ENCODE measurements around the gene DCP1B.

DCP1B gene

DNA sequence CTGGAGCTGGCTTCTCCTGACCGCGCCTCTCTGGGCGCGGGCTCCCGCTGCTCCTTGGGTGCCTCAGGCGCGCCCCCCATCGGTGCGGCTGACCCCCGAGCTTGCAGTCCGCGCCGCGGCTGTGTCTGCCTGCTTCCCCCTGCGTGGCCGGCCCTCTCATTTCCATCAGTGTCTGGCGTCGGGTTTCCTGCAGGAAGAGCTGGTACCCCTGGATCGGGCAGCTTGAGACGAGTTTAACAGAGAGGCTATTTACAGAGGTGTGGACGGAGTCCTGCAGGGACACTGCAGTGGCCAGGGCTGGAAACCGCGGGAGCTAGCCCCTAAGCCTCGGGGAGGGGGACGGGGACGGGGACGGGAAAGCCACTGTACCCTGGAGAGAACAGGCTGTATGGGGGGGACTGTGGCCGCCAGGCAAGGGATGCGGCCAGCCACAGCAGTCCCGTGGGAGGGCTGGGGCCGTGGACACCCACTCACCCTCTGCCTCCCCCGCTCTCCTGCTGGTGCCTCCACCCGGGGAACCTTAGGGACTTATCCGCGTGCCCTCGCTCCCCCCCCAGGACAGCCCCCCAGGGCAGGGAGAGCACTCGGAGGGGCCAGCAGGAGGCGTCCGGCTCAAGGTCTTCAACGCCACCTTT is 82.1 kb downstream of the DCP1B start:
- TF ChIP-seq, protein P1, sequence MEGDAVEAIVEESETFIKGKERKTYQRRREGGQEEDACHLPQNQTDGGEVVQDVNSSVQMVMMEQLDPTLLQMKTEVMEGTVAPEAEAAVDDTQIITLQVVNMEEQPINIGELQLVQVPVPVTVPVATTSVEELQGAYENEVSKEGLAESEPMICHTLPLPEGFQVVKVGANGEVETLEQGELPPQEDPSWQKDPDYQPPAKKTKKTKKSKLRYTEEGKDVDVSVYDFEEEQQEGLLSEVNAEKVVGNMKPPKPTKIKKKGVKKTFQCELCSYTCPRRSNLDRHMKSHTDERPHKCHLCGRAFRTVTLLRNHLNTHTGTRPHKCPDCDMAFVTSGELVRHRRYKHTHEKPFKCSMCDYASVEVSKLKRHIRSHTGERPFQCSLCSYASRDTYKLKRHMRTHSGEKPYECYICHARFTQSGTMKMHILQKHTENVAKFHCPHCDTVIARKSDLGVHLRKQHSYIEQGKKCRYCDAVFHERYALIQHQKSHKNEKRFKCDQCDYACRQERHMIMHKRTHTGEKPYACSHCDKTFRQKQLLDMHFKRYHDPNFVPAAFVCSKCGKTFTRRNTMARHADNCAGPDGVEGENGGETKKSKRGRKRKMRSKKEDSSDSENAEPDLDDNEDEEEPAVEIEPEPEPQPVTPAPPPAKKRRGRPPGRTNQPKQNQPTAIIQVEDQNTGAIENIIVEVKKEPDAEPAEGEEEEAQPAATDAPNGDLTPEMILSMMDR (IDR thresholded peaks at IDR 0.05; ENCODE audit: low read depth, low read length): no peak
- no peaks in the 10 kb centered on the region for H3K9me3 ChIP-seq (ENCODE audit: severe bottlenecking)
- H3K27me3 ChIP-seq (ENCODE audit: insufficient read depth, low read depth, severe bottlenecking): no peaks in the 10 kb centered on the region
- DNase-seq: no peak
- H3K27ac ChIP-seq: no peak overlapping the region
- no peaks in the 10 kb centered on the region for H3K36me3 ChIP-seq
- no peak overlapping the region for H3K4me3 ChIP-seq (ENCODE audit: low read depth, low read length)

DNA sequence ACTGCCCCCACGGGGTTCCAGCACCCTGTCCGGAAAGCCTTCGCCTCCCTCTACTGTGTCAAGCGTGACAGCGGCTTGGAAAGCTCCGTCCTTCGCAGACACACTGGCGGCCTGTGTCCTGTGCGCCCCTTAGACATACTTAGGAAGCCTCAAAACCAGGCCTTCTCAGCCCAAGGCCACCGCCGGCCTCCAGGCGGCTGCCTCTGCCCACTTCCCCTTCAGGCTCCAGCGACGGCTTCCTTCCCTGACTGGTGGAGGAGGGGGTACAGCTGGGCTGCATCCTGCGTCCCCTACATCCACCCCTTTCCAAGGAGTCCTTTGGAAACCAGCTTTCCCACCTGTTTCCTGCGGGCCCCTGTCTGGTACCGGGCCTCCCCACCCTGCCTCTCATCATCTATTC is 83.3 kb downstream of the DCP1B start:
- Histone ChIP-seq H3K27me3 (ENCODE audit: insufficient read depth, low read depth, severe bottlenecking) (no peaks in the 10 kb centered on the region), H3K4me3 (ENCODE audit: low read depth, low read length) (no peak overlapping the region), H3K36me3 (no peaks in the 10 kb centered on the region), H3K9me3 (ENCODE audit: severe bottlenecking) (no peaks in the 10 kb centered on the region), H3K27ac (no peak overlapping the region)
- TF ChIP-seq, protein P1 (IDR thresholded peaks at IDR 0.05; ENCODE audit: low read depth, low read length): no peak
- no peak for DNase-seq

DNA sequence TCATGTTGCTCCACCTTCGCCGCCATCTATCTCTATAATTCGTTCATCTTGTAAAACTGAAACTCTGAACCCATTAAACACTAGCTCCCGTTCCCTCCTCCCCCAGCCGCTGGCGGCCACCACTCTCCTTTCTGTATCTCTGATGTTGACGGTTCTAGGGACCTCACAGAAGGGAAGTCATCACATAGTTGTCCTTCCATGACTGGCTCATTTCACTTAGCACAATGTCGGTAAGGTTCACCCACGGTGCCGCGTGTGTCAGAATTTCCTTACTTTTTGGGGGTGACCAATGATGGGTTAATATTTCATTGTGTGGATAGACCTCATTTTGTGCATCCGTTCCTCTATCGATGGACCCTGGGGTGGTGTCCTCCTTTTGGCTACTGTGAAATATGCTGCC is 83.8 kb downstream of the DCP1B start:
- Histone ChIP-seq H3K4me3 (ENCODE audit: low read depth, low read length) (no peak overlapping the region), H3K36me3 (no peaks in the 10 kb centered on the region), H3K27me3 (ENCODE audit: insufficient read depth, low read depth, severe bottlenecking) (no peaks in the 10 kb centered on the region), H3K9me3 (ENCODE audit: severe bottlenecking) (no peaks in the 10 kb centered on the region), H3K27ac (no peak overlapping the region)
- no peak for DNase-seq
- TF ChIP-seq, protein P1 (IDR thresholded peaks at IDR 0.05; ENCODE audit: low read depth, low read length): no peak

DNA sequence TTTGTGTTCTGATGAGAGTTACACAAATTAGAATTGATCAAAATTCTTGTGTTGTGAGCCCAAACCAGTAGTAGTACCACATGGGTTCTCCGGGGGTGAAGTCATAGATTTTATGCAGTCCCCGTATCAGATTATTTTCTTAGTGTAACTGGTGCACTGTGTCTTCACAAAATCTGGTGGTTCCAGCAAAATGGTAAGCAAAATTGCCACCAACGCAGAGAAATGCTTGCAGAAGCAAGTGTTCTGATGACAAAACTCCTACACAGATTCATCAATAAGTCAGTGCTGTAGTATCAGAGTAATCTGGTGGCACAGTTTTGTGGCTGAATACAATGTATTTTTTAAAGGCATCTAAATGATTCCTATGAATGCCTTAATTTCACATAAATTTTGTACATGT is 84.5 kb downstream of the DCP1B start:
- H3K9me3 ChIP-seq (ENCODE audit: severe bottlenecking): no peaks in the 10 kb centered on the region

DNA sequence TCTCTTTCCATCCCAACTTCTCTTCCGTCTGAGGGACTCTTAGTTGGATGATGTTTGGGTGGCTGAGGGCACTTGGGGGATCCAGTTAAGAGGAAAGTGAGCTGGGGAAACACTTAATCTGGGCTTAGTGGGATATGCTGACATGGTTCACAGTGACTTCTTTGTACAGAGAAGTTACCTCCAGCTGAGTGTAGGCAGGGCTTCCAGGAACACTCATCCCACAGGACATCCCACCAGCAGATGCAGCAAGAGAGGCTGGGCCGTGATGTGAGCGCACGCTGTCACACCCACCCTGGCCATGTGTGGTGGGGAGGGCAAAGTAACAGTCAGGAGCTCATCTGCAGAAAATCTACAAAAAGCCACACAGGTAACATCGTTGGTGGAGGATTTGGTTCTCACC is 85.0 kb downstream of the DCP1B start:
- peak; percentile 80 for DNase-seq
- Histone ChIP-seq H3K27ac (peak overlapping the region; percentile 89), H3K27me3 (ENCODE audit: insufficient read depth, low read depth, severe bottlenecking) (no peaks in the 10 kb centered on the region), H3K9me3 (ENCODE audit: severe bottlenecking) (no peaks in the 10 kb centered on the region), H3K4me3 (ENCODE audit: low read depth, low read length) (peak overlapping the region; percentile 54), H3K36me3 (no peaks in the 10 kb centered on the region)
- TF ChIP-seq, protein P1 (IDR thresholded peaks at IDR 0.05; ENCODE audit: low read depth, low read length): no peak

More for the DNA sequence above, 84.5 kb downstream of the DCP1B start:
- DNase-seq: no peak
- Histone ChIP-seq H3K4me3 (ENCODE audit: low read depth, low read length) (no peak overlapping the region), H3K27me3 (ENCODE audit: insufficient read depth, low read depth, severe bottlenecking) (no peaks in the 10 kb centered on the region), H3K36me3 (no peaks in the 10 kb centered on the region), H3K27ac (peak overlapping the region; percentile 24)
- TF ChIP-seq, protein P1 (IDR thresholded peaks at IDR 0.05; ENCODE audit: low read depth, low read length): no peak

DNA sequence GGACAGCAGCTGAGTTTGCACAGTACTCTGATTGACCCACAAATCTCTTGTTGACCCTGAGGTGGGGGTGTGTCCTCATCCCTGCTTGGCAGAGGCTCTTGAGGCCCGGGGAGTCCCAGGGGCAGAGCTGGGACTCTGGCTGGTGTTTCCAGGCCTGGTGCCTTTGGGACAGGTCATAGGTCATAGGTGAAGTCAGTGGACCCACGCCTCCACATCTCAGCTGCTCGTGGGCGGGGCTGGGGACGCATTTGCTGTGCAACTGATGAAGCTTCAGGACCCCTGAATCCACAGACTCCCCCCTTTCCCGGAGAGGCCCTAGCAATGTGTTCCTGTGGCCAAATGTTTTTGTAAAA is 85.4 kb downstream of the DCP1B start:
- Histone ChIP-seq H3K9me3 (ENCODE audit: severe bottlenecking) (no peaks in the 10 kb centered on the region), H3K4me3 (ENCODE audit: low read depth, low read length) (peak overlapping the region; percentile 54), H3K36me3 (no peaks in the 10 kb centered on the region), H3K27ac (peak overlapping the region; percentile 89), H3K27me3 (ENCODE audit: insufficient read depth, low read depth, severe bottlenecking) (no peaks in the 10 kb centered on the region)
- TF ChIP-seq, protein P1 (IDR thresholded peaks at IDR 0.05; ENCODE audit: low read depth, low read length): no peak
- no peak for DNase-seq
